ENCODE measurements around the gene NCF1.
"Not testable (repeated sequence)": the region's sequence is repeated elsewhere in the genome, so short reads cannot be mapped to it uniquely, and the experiment has no call there.

DNA sequence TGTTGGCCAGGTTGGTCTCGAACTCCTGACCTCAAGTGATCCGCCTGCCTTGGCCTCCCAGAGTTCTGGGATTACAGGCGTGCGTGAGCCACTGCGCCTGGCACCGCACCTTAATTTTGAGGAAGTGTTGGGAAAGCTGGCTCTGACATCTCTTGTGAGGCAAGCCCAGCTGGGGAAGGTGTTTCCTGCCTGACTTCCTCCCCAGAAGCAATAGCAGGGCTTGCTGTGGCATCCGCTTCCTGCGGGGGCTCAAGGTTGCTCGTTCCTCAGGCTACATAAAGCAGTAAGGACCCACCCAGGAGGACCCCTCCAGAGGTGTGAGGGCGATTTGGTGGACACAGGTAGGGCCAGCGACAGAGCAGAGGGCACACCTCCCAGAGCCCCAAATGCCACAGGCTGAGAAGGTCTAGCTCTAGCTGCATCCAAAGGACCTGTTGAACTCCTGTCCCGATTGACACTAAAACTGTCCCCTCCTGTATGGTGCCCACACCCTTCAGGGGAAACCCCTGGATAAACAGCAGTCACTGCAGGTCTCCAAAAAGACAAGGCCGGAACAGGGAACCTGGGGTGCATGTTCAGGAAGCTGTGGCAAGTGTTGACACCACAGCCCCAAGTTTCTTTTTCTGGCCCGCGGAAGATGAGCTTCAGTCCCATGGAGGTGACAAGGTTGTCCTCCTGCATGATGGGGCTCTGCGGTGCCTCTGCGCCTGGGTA is 8.4 kb upstream of the NCF1 start:
- not testable (repeated sequence) for TF ChIP-seq CTCF (IDR thresholded peaks at IDR 0.05); ZNF281 (CRISPR knock-in tag; IDR thresholded peaks at IDR 0.05)
